ENCODE measurements around the gene ZMIZ1.

The ZMIZ1 gene

GRCh38 chr10:79236433-79236765 lies 167.6 kb downstream of the ZMIZ1 start (continued):
- no peak for TF ChIP-seq GLI2 (tag by site-specific recombination; IDR thresholded peaks at IDR 0.05; ENCODE audit: borderline replicate concordance, low read depth)
- TF ChIP-seq ZNF423 (tag by site-specific recombination; IDR thresholded peaks at IDR 0.05): no peak
- TF ChIP-seq ZNF114 (tag by site-specific recombination; IDR thresholded peaks at IDR 0.05): no peak
- TF ChIP-seq ZNF664 (tag by site-specific recombination; IDR thresholded peaks at IDR 0.05): no peak
- no peak for TF ChIP-seq ZNF16 (tag by site-specific recombination; IDR thresholded peaks at IDR 0.05; ENCODE audit: low read depth)
- no peak for TF ChIP-seq ZNF518A (tag by site-specific recombination; conservative IDR thresholded peaks at IDR 0.05; ENCODE audit: low read depth)
- no peak for TF ChIP-seq ZNF335 (tag by site-specific recombination; conservative IDR thresholded peaks at IDR 0.05)
- TF ChIP-seq ZNF530 (tag by site-specific recombination; IDR thresholded peaks at IDR 0.05; ENCODE audit: low read depth): no peak

- no peak overlapping the region for H3K27ac ChIP-seq (ENCODE audit: extremely low read depth, low read depth, low read length)
- ChIA-PET POLR2A (no interaction called here), CTCF (no interaction called here)
- peaks cover 14% of the 10 kb centered on the region for H3K4me1 ChIP-seq (ENCODE audit: control insufficient read depth, insufficient read depth, low read length)
- no peaks in the 10 kb centered on the region for H3K36me3 ChIP-seq (ENCODE audit: control insufficient read depth in 2 of 2, insufficient read depth in 1 of 2, low read length in 2 of 2)
- no peak overlapping the region for H3K4me3 ChIP-seq (ENCODE audit: low read depth, low read length)
- no peaks in the 10 kb centered on the region for H3K9me3 ChIP-seq (ENCODE audit: control insufficient read depth, insufficient read depth, low read depth, low read length)
- no peak for TF ChIP-seq PRDM10 (tag by site-specific recombination; IDR thresholded peaks at IDR 0.05)
- TF ChIP-seq ZNF211 (tag by site-specific recombination; IDR thresholded peaks at IDR 0.05; ENCODE audit: low read depth): no peak
- peak; percentile 43 for TF ChIP-seq PATZ1 (tag by site-specific recombination; IDR thresholded peaks at IDR 0.05)
- no peak for TF ChIP-seq ZNF549 (tag by site-specific recombination; IDR thresholded peaks at IDR 0.05)
- TF ChIP-seq KLF17 (tag by site-specific recombination; IDR thresholded peaks at IDR 0.05): 0 out of 2 replicates have a peak, but pooled peaks have one; percentile 45
- no peak for TF ChIP-seq ZNF692 (tag by site-specific recombination; IDR thresholded peaks at IDR 0.05)
- TF ChIP-seq ZBTB20 (tag by site-specific recombination; IDR thresholded peaks at IDR 0.05): no peak
- TF ChIP-seq, protein P1, sequence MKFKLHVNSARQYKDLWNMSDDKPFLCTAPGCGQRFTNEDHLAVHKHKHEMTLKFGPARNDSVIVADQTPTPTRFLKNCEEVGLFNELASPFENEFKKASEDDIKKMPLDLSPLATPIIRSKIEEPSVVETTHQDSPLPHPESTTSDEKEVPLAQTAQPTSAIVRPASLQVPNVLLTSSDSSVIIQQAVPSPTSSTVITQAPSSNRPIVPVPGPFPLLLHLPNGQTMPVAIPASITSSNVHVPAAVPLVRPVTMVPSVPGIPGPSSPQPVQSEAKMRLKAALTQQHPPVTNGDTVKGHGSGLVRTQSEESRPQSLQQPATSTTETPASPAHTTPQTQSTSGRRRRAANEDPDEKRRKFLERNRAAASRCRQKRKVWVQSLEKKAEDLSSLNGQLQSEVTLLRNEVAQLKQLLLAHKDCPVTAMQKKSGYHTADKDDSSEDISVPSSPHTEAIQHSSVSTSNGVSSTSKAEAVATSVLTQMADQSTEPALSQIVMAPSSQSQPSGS (tag by site-specific recombination; IDR thresholded peaks at IDR 0.05; ENCODE audit: low read depth): 0 out of 2 replicates have a peak, but pooled peaks have one; percentile 12
These were observed 168.8 kb downstream of the ZMIZ1 start for GRCh38 chr10:79237454-79238157.

All from HEK293 (cell line).